ENCODE data around the gene POP4. TPM values are rescaled to one million over a fixed set of nuclear protein-coding genes. Genes with fewer than 3 reads are reported as not detected.

POP4 gene
- total and polyA plus RNA-seq, 7 donors: 33.5 to 103 (median 58.5) TPM

GRCh38 chr19:29634002-29634401 is 27.9 kb downstream of the POP4 start:
- Histone ChIP-seq H3K36me3 (no peaks in the 10 kb centered on the region), H3K4me1 (no peaks in the 10 kb centered on the region), H3K27me3 (no peaks in the 10 kb centered on the region), H3K9me3 (no peaks in the 10 kb centered on the region), H3K27ac (no peak overlapping the region), H3K4me3 (no peak overlapping the region)
- WGBS, 2 donors: 82% methylated on average over 2 of the region's 2 CpGs
- TF ChIP-seq POLR2AphosphoS5 (IDR thresholded peaks at IDR 0.05) (no peak), POLR2A (IDR thresholded peaks at IDR 0.05) (no peak), EP300 (IDR thresholded peaks at IDR 0.05) (no peak), CTCF (IDR thresholded peaks at IDR 0.05) (no peak)
- no peak for DNase-seq
- intact Hi-C loops (cut with DNase I): no loop called here

GRCh38 chr19:29634423-29635130 is 28.5 kb downstream of the POP4 start:
- Histone ChIP-seq H3K27me3 (no peaks in the 10 kb centered on the region), H3K4me3 (no peak overlapping the region), H3K4me1 (no peaks in the 10 kb centered on the region), H3K36me3 (no peaks in the 10 kb centered on the region), H3K27ac (no peak overlapping the region), H3K9me3 (no peaks in the 10 kb centered on the region)
- no peak for TF ChIP-seq POLR2A (IDR thresholded peaks at IDR 0.05)
- TF ChIP-seq POLR2AphosphoS5 (IDR thresholded peaks at IDR 0.05): no peak
- no peak for TF ChIP-seq EP300 (IDR thresholded peaks at IDR 0.05)
- no peak for TF ChIP-seq CTCF (IDR thresholded peaks at IDR 0.05)
- 63 to 77% methylated on average over 6 of the region's 6 CpGs for WGBS, 2 donors
- intact Hi-C loops (cut with DNase I): no loop called here
- no peak for DNase-seq

GRCh38 chr19:29635963-29636362 is 29.9 kb downstream of the POP4 start:
- no peak for TF ChIP-seq CTCF (IDR thresholded peaks at IDR 0.05)
- no peak for TF ChIP-seq POLR2AphosphoS5 (IDR thresholded peaks at IDR 0.05)
- TF ChIP-seq EP300 (IDR thresholded peaks at IDR 0.05): no peak
- TF ChIP-seq POLR2A (IDR thresholded peaks at IDR 0.05): no peak
- 82 to 87% methylated on average over 6 of the region's 6 CpGs for WGBS, 2 donors
- Histone ChIP-seq H3K27ac (no peak overlapping the region), H3K36me3 (no peaks in the 10 kb centered on the region), H3K4me1 (no peaks in the 10 kb centered on the region), H3K9me3 (no peaks in the 10 kb centered on the region), H3K4me3 (no peak overlapping the region), H3K27me3 (no peaks in the 10 kb centered on the region)
- intact Hi-C loops (cut with DNase I): no loop called here
- no peak for DNase-seq

GRCh38 chr19:29636553-29637360 is 30.7 kb downstream of the POP4 start:
- intact Hi-C loops (cut with DNase I): no loop called here
- H3K27me3 ChIP-seq: no peaks in the 10 kb centered on the region
- WGBS, 2 donors: 56 to 62% methylated on average over 12 of the region's 12 CpGs

More at GRCh38 chr19:29636553-29637360, 30.7 kb downstream of the POP4 start:
- no peaks in the 10 kb centered on the region for H3K36me3 ChIP-seq
- no peaks in the 10 kb centered on the region for H3K9me3 ChIP-seq
- TF ChIP-seq POLR2A (IDR thresholded peaks at IDR 0.05) (no peak), POLR2AphosphoS5 (IDR thresholded peaks at IDR 0.05) (no peak), CTCF (IDR thresholded peaks at IDR 0.05) (no peak), EP300 (IDR thresholded peaks at IDR 0.05) (no peak)
- no peaks in the 10 kb centered on the region for H3K4me1 ChIP-seq
- no peak overlapping the region for H3K27ac ChIP-seq
- no peak for DNase-seq
- H3K4me3 ChIP-seq: no peak overlapping the region
